Measurements from ENCODE around the gene MAPRE3. TPM values are rescaled to one million over a fixed set of nuclear protein-coding genes. Genes with fewer than 3 reads are reported as not detected.

Gene MAPRE3
- polyA plus RNA-seq, 3 donors from 2014 or later: 1.7 to 2.2 (median 1.9) TPM

GRCh38 chr2:26980971-26981370, 10.5 kb downstream of the MAPRE3 start:
- no peak overlapping the region for H3K27ac Mint-ChIP-seq
- no peak overlapping the region for H3K4me3 Mint-ChIP-seq
- H3K9me3 Mint-ChIP-seq: no peaks in the 10 kb centered on the region
- H3K27me3 Mint-ChIP-seq (ENCODE audit: low read depth in 3 of 3): peaks cover 0 to 5% (median 0%) of the 10 kb centered on the region in 3 donors
- H3K36me3 Mint-ChIP-seq: no peaks in the 10 kb centered on the region
- H3K4me1 Mint-ChIP-seq: no peaks in the 10 kb centered on the region
- DNase-seq: no peak

DNA sequence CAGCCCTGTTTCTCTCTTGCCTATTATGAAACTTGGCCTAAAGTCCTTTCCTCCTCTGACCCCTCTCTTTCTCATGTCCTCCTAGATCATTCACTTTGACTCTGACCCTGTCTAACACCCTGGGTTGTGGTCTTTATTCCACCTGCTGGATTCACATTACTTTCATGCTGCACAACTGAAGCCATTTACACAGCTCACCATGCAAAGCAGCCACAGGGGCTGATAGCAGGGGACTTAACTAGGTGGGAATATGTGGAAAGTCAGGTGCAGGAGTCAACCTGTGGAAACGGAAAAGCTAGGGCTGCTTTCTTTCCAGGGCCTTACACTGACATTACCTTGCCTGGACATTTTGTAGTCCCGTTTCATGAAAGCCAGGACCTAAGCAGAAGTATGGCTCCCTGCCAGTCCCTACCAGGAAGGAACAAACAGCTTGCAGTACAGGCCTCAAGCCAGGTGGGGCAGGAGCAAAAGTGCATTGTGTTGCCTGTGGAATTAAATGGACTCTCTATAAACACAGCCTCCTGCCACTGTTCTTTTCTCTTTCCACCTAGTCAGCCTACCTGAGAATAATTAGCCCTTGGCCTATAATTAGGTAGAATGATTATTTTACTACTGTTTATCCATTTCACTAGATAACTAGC, 11.8 kb downstream of the MAPRE3 start:
- Mint-ChIP-seq H3K27me3 (ENCODE audit: low read depth in 3 of 3) (peaks cover 0 to 2% (median 0%) of the 10 kb centered on the region in 3 donors), H3K4me1 (no peaks in the 10 kb centered on the region), H3K27ac (no peak overlapping the region), H3K9me3 (no peaks in the 10 kb centered on the region), H3K36me3 (no peaks in the 10 kb centered on the region), H3K4me3 (no peak overlapping the region)
- DNase-seq: no peak

DNA sequence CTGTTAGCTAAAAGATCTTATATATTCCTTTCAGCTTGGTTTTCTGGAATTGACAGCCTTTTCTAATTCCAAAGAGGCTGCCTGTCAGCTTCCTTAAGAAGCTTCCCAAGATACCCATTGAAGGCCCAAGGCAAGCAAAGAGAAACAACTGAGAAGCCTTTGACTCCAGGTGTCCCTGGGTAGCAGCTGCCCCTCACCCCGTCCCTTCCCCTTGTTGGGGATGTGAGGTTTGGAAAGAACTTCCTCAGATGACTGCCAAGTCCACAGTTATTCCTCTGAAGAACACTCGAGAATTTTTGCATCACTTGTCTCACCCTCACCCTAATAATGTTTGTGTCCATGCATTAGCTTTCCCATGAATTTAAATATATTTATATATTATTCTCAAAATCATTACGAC, 13.3 kb downstream of the MAPRE3 start:
- Mint-ChIP-seq H3K27ac (no peak overlapping the region), H3K27me3 (ENCODE audit: low read depth in 3 of 3) (peaks cover 0 to 2% (median 0%) of the 10 kb centered on the region in 3 donors), H3K9me3 (no peaks in the 10 kb centered on the region), H3K36me3 (no peaks in the 10 kb centered on the region), H3K4me1 (no peaks in the 10 kb centered on the region), H3K4me3 (no peak overlapping the region)
- no peak for DNase-seq

- no peaks in the 10 kb centered on the region for H3K4me1 Mint-ChIP-seq
- no peak overlapping the region for H3K27ac Mint-ChIP-seq
- DNase-seq: no peak
- H3K9me3 Mint-ChIP-seq: no peaks in the 10 kb centered on the region
- no peaks in the 10 kb centered on the region for H3K36me3 Mint-ChIP-seq
- no peaks in the 10 kb centered on the region for H3K27me3 Mint-ChIP-seq (ENCODE audit: low read depth in 3 of 3)
- no peak overlapping the region for H3K4me3 Mint-ChIP-seq
Measured at GRCh38 chr2:26985807-26986206, 15.4 kb downstream of the MAPRE3 start.

- Mint-ChIP-seq H3K4me3 (no peak overlapping the region), H3K9me3 (no peaks in the 10 kb centered on the region), H3K4me1 (no peaks in the 10 kb centered on the region), H3K27me3 (ENCODE audit: low read depth in 3 of 3) (no peaks in the 10 kb centered on the region), H3K36me3 (no peaks in the 10 kb centered on the region), H3K27ac (no peak overlapping the region)
- DNase-seq: no peak
Measured at GRCh38 chr2:26986576-26986975, 16.1 kb downstream of the MAPRE3 start.

DNA sequence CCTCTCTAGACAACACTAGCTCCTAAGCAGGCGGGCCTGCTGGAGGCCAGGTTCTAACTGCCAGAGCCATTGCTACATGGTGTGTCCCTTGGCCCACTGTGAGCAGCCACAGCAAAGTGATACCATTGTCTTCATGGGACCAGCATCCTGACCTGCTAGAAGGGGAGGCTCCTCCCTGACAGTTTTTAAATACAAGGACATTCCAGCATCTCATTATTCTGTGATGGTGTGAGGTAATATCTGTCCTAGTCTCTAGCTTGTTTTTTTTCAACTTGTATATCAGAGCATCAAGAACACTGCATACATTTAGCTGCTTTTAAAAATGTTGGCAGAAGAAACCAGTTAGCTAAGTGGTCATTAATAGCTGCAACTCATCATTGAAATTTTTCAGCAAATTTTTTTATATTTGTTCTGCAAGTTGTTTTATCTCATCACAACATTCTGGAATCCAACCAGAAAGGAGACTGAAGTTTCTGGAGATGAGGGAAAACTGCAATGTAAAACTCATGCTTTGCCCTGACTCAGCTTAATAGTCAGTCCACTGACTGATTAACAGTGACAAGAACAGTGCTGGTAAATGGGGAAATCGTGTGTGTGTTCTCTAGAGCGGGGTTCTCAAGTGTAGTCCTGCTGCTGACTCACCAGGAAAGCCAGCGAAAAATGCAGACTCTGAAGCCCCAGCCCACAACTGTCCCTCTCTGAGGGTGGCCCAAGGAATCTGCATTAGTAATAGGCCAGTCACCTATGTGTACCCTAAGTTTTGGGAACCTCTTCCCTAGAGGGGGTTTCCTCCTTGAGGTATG, 17.8 kb downstream of the MAPRE3 start:
- H3K9me3 Mint-ChIP-seq: no peaks in the 10 kb centered on the region
- no peaks in the 10 kb centered on the region for H3K36me3 Mint-ChIP-seq
- no peak overlapping the region for H3K4me3 Mint-ChIP-seq
- no peaks in the 10 kb centered on the region for H3K27me3 Mint-ChIP-seq (ENCODE audit: low read depth in 3 of 3)
- DNase-seq: no peak
- no peak overlapping the region for H3K27ac Mint-ChIP-seq
- H3K4me1 Mint-ChIP-seq: no peaks in the 10 kb centered on the region

- DNase-seq: no peak
- peaks cover 0 to 6% (median 0%) of the 10 kb centered on the region in 3 donors for H3K36me3 Mint-ChIP-seq
- no peaks in the 10 kb centered on the region for H3K27me3 Mint-ChIP-seq (ENCODE audit: low read depth in 3 of 3)
- H3K9me3 Mint-ChIP-seq: no peaks in the 10 kb centered on the region
- no peak overlapping the region for H3K4me3 Mint-ChIP-seq
- H3K27ac Mint-ChIP-seq: no peak overlapping the region
- H3K4me1 Mint-ChIP-seq: no peaks in the 10 kb centered on the region
Measured at GRCh38 chr2:26989156-26989555, 18.7 kb downstream of the MAPRE3 start.

DNA sequence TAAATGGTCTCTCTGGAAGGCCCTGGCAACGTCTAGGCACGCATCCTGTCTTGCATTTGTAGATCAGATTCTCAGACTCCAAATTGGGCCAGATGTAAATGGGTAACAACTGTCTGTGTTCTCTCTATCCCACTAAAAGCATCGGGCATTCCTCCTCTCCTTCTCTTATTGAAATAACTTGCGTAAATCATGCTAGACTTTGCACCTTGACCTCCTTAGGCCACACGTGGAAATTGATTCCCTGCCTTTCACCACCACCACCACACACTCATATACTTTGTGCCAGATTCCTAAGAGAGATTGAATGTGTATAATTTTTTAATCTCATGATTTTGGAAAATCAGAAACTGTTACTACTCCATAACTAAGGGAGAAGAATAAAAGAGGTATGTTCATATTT, 21.3 kb downstream of the MAPRE3 start:
- Mint-ChIP-seq H3K36me3 (peaks cover 0 to 7% (median 0%) of the 10 kb centered on the region in 3 donors), H3K27ac (no peak overlapping the region), H3K4me3 (no peak overlapping the region), H3K9me3 (no peaks in the 10 kb centered on the region), H3K4me1 (no peaks in the 10 kb centered on the region), H3K27me3 (ENCODE audit: low read depth in 3 of 3) (peaks cover 0 to 2% (median 0%) of the 10 kb centered on the region in 3 donors)
- no peak for DNase-seq

DNA sequence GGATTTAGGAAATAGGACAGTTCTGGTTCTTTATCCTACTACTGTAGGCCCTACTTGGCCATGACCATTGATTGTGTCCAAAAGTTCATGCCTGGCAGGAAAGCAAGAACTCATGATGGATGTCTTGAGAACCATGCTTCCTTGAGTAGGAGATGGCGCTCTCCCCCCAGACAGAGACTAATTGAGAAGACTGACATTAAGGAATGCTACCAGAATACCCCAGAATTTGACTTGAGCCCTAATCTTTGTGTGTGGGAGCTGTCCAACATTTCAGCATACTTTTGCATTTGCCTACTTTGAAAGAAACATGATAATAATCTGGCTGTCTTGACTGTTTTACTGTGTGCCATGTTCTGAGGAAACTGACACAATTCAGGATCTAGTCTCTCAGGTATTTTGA, 23.3 kb downstream of the MAPRE3 start:
- peaks cover 0 to 7% (median 0%) of the 10 kb centered on the region in 3 donors for H3K27me3 Mint-ChIP-seq (ENCODE audit: low read depth in 3 of 3)
- DNase-seq: no peak
- H3K4me3 Mint-ChIP-seq: no peak overlapping the region
- no peaks in the 10 kb centered on the region for H3K9me3 Mint-ChIP-seq
- H3K27ac Mint-ChIP-seq: no peak overlapping the region
- peaks cover 0 to 7% (median 0%) of the 10 kb centered on the region in 3 donors for H3K36me3 Mint-ChIP-seq
- no peaks in the 10 kb centered on the region for H3K4me1 Mint-ChIP-seq

GRCh38 chr2:26994983-26995382, 24.5 kb downstream of the MAPRE3 start:
- Mint-ChIP-seq H3K4me1 (no peaks in the 10 kb centered on the region), H3K4me3 (no peak overlapping the region), H3K27ac (no peak overlapping the region), H3K9me3 (no peaks in the 10 kb centered on the region), H3K27me3 (ENCODE audit: low read depth in 3 of 3) (peaks cover 0 to 9% (median 0%) of the 10 kb centered on the region in 3 donors), H3K36me3 (peaks cover 0 to 7% (median 0%) of the 10 kb centered on the region in 3 donors)
- no peak for DNase-seq

- no peak for DNase-seq
- no peak overlapping the region for H3K4me3 Mint-ChIP-seq
- H3K27me3 Mint-ChIP-seq (ENCODE audit: low read depth in 3 of 3): peaks cover 0 to 14% (median 4%) of the 10 kb centered on the region in 3 donors
- H3K27ac Mint-ChIP-seq: no peak overlapping the region
- no peaks in the 10 kb centered on the region for H3K4me1 Mint-ChIP-seq
- H3K36me3 Mint-ChIP-seq: peaks cover 0 to 7% (median 0%) of the 10 kb centered on the region in 3 donors
- H3K9me3 Mint-ChIP-seq: no peaks in the 10 kb centered on the region
Measured at GRCh38 chr2:26997394-26997793, 27.0 kb downstream of the MAPRE3 start.

- Mint-ChIP-seq H3K4me1 (no peaks in the 10 kb centered on the region), H3K9me3 (no peaks in the 10 kb centered on the region)
Measured at GRCh38 chr2:26998323-26998722, 27.9 kb downstream of the MAPRE3 start.

GRCh38 chr2:27000228-27000627, 29.8 kb downstream of the MAPRE3 start:
- Mint-ChIP-seq H3K4me3 (no peak overlapping the region), H3K27me3 (ENCODE audit: low read depth in 3 of 3) (peaks cover 0 to 14% (median 4%) of the 10 kb centered on the region in 3 donors), H3K9me3 (no peaks in the 10 kb centered on the region), H3K27ac (no peak overlapping the region), H3K4me1 (no peaks in the 10 kb centered on the region), H3K36me3 (no peaks in the 10 kb centered on the region)
- DNase-seq: no peak

More at GRCh38 chr2:26998323-26998722, 27.9 kb downstream of the MAPRE3 start:
- DNase-seq: no peak
- Mint-ChIP-seq H3K36me3 (peaks cover 0 to 7% (median 0%) of the 10 kb centered on the region in 3 donors), H3K4me3 (no peak overlapping the region), H3K27ac (no peak overlapping the region), H3K27me3 (ENCODE audit: low read depth in 3 of 3) (peaks cover 0 to 14% (median 4%) of the 10 kb centered on the region in 3 donors)

DNA sequence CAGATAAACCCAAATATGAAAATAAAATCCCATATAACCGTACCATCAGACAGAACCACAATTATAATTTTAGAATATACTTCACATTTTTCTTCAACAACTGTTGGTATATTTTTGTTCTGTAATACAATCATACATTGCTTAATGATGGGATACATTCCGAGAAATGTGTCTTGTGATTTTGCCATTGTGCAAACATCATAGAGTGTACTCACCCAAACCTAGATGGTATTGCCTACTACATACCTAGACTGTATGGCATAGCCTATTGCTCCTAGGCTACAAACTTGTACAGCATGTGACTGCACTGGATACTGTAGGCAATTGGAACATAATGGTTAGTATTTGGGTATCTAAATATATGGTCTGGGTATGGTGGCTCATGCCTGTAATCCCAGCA, 30.6 kb downstream of the MAPRE3 start:
- H3K36me3 Mint-ChIP-seq: no peaks in the 10 kb centered on the region
- DNase-seq: no peak
- no peak overlapping the region for H3K4me3 Mint-ChIP-seq
- no peaks in the 10 kb centered on the region for H3K4me1 Mint-ChIP-seq
- no peaks in the 10 kb centered on the region for H3K9me3 Mint-ChIP-seq
- H3K27ac Mint-ChIP-seq: no peak overlapping the region
- H3K27me3 Mint-ChIP-seq (ENCODE audit: low read depth in 3 of 3): peaks cover 0 to 11% (median 4%) of the 10 kb centered on the region in 3 donors

All from immature natural killer cell (primary cell).